ENCODE data around the gene STRIP1. TPM values are rescaled to one million over a fixed set of nuclear protein-coding genes. Genes with fewer than 3 reads are reported as not detected.

Gene STRIP1
- total and polyA plus RNA-seq, 2 of the 8 experiments (the other 6 are each of a cell fraction or from before 2014, with no cell fraction given): 21.3 to 45.6 TPM

- Histone ChIP-seq H4K8ac (ENCODE audit: extremely low read depth, insufficient read depth, low read length) (no peak overlapping the region), H3K27me3 (replicated peaks in 1 of 4; ENCODE audit: control insufficient read depth in 3 of 4, extremely low read depth in 1 of 4, insufficient read depth in 3 of 4, low read length in 3 of 4) (no peaks in the 10 kb centered on the region), H4K5ac (ENCODE audit: insufficient read length, low read depth, low read length) (no peak overlapping the region), H3K18ac (ENCODE audit: extremely low read depth, low read length) (no peak overlapping the region), H3K79me1 (ENCODE audit: low read depth, low read length) (peaks cover 10% of the 10 kb centered on the region), H3K4me2 (ENCODE audit: insufficient read depth in 1 of 2, low read depth in 2 of 2, low read length in 2 of 2) (no peak overlapping the region), H3K27ac (ENCODE audit: low read depth, low read length) (no peak overlapping the region), H4K91ac (replicated peaks; ENCODE audit: insufficient read length, low read length) (no peak overlapping the region), H3K4me3 (ENCODE audit: extremely low read depth in 1 of 4, insufficient read depth in 2 of 4, low read depth in 3 of 4, low read length in 4 of 4) (no peak overlapping the region), H2BK5ac (ENCODE audit: low read depth, low read length) (no peak overlapping the region), H2AFZ (ENCODE audit: low read length) (no peak overlapping the region), H3K23me2 (ENCODE audit: low read depth, low read length) (peaks cover 4% of the 10 kb centered on the region; the same call in 1 of the 2 replicates), H3K14ac (ENCODE audit: insufficient read length) (no peak overlapping the region), H3K4ac (replicated peaks; ENCODE audit: insufficient read length, low read depth, low read length) (no peak overlapping the region), H2AK5ac (ENCODE audit: low read depth, low read length) (no peak overlapping the region), H3K23ac (ENCODE audit: insufficient read length) (no peak overlapping the region), H3K9me3 (ENCODE audit: insufficient read depth in 2 of 2, low read depth in 1 of 2, low read length in 1 of 2) (no peaks in the 10 kb centered on the region), H2BK12ac (ENCODE audit: low read depth, low read length) (no peak overlapping the region), H4K20me1 (replicated peaks in 1 of 2; ENCODE audit: control insufficient read depth in 1 of 2, insufficient read depth in 2 of 2, low read length in 2 of 2) (peaks cover 3 to 17% of the 10 kb centered on the region in 2 experiments), H3K9ac (replicated peaks in 1 of 4; ENCODE audit: extremely low read depth in 1 of 4, low read depth in 3 of 4, low read length in 3 of 4) (no peak overlapping the region), H3K56ac (replicated peaks; ENCODE audit: insufficient read length, low read depth, low read length) (no peak overlapping the region), H3K79me2 (ENCODE audit: control insufficient read depth in 1 of 2, insufficient read depth in 2 of 2, low read length in 2 of 2) (peaks cover 9 to 27% of the 10 kb centered on the region in 2 experiments), H2BK15ac (ENCODE audit: low read length) (no peak overlapping the region), H2BK20ac (ENCODE audit: low read length) (no peak overlapping the region), H2BK120ac (replicated peaks; ENCODE audit: low read depth, low read length) (no peak overlapping the region), H3K4me1 (replicated peaks in 1 of 4; ENCODE audit: control insufficient read depth in 3 of 4, insufficient read depth in 4 of 4, low read length in 3 of 4) (peaks cover 0 to 6% (median 0%) of the 10 kb centered on the region in 4 experiments; a peak in 2 of 7 replicates), H3K36me3 (ENCODE audit: control insufficient read depth in 2 of 4, insufficient read depth in 4 of 4, low read length in 3 of 4) (peaks cover 43 to 74% (median 64%) of the 10 kb centered on the region in 4 experiments)
- ChIA-PET POLR2A (ENCODE audit: partially characterized antibody) (interaction anchor here (1.0 to 2.0 kb wide), 3 partner anchors 8 to 27 kb away, joined by 4 to 7 read pairs (median 5); no protein-coding TSS in a partner anchor), CTCF (ENCODE audit: partially characterized antibody) (interaction anchor here (0.7 to 40.7 kb wide), 7 partner anchors 9 to 265 kb away, joined by 3 to 1450 read pairs (median 3); partner anchors contain the start of gene ALX3)
- FAIRE-seq: no peak
- no peak for DNase-seq (ENCODE audit: low read depth in 1 of 2, low spot score in 2 of 2)
- TF ChIP-seq HDAC6 (IDR thresholded peaks at IDR 0.05; ENCODE audit: low read depth, low read length) (no peak), RBBP5 (IDR thresholded peaks at IDR 0.05; ENCODE audit: borderline replicate concordance, low read depth, low read length) (no peak), SIN3A (conservative IDR thresholded peaks at IDR 0.05 in 1 of 2, IDR thresholded peaks at IDR 0.05 in 1 of 2; ENCODE audit: low read depth in 1 of 2, low read length in 2 of 2) (no peak), CREB1 (IDR thresholded peaks at IDR 0.05) (no peak), JUN (IDR thresholded peaks at IDR 0.05; ENCODE audit: low read depth, low read length) (no peak), RFX5 (IDR thresholded peaks at IDR 0.05; ENCODE audit: borderline replicate concordance, low read depth, low read length) (no peak)
- WGBS, 2 experiments (ENCODE audit: extremely low coverage in 1 of 2, insufficient coverage in 1 of 2, insufficient read length in 1 of 2, insufficient replicate concordance in 2 of 2, low coverage in 1 of 2, low lambda C conversion rate in 2 of 2, missing lambda C conversion rate in 1 of 2): 88% methylated on average over 4 of the region's 4 CpGs; no CpG with 5 or more reads in 1 of the 2 experiments
These were observed 5.2 kb downstream of the STRIP1 start for GRCh38 chr1:110039641-110040040.
